ENCODE results near the gene SLC1A3.

The SLC1A3 gene

DNA sequence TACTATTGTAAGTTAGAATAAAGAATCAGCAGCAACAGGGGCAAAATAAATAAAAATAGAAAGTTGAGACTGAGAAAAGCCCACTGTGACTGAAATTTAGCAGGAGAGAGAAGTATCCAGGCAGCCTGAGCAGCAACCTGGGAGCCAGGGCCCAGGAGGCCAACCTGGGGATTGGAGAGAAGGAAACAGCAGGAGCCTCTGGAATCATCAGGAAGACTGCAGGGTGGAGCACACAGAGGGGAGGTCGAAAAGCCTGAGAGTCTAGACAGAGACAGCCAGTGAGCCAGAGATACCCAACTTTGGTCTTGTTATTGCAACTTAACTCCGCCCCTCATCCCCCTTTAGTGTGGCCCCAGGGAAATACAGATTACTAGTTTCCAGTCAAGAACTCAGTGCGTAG lies 98.6 kb downstream of the SLC1A3 start:
- no peaks in the 10 kb centered on the region for H3K4me1 ChIP-seq (ENCODE audit: control insufficient read depth, insufficient read depth, low read length)
- H3K36me3 ChIP-seq (ENCODE audit: control insufficient read depth, insufficient read depth, low read length): no peaks in the 10 kb centered on the region
- H3K27me3 ChIP-seq (ENCODE audit: control insufficient read depth, insufficient read depth, low read length): no peaks in the 10 kb centered on the region
- H3K27ac ChIP-seq (ENCODE audit: low read depth, low read length): no peak overlapping the region
- no peak overlapping the region for H3K4me3 ChIP-seq (ENCODE audit: low read length)
- no peak overlapping the region for H3K9ac ChIP-seq (ENCODE audit: low read length)

- no peak overlapping the region for H3K4me3 ChIP-seq (ENCODE audit: low read length)
- no peak overlapping the region for H3K27ac ChIP-seq (ENCODE audit: low read depth, low read length)
- H3K4me1 ChIP-seq (ENCODE audit: control insufficient read depth, insufficient read depth, low read length): no peaks in the 10 kb centered on the region
- no peak overlapping the region for H3K9ac ChIP-seq (ENCODE audit: low read length)
- H3K27me3 ChIP-seq (ENCODE audit: control insufficient read depth, insufficient read depth, low read length): no peaks in the 10 kb centered on the region
- no peaks in the 10 kb centered on the region for H3K36me3 ChIP-seq (ENCODE audit: control insufficient read depth, insufficient read depth, low read length)
These were observed 100.3 kb downstream of the SLC1A3 start for GRCh38 chr5:36706662-36707061.

GRCh38 chr5:36708996-36709395 lies 102.6 kb downstream of the SLC1A3 start:
- H3K36me3 ChIP-seq (ENCODE audit: control insufficient read depth, insufficient read depth, low read length): no peaks in the 10 kb centered on the region
- no peak overlapping the region for H3K4me3 ChIP-seq (ENCODE audit: low read length)
- no peak overlapping the region for H3K9ac ChIP-seq (ENCODE audit: low read length)
- H3K27ac ChIP-seq (ENCODE audit: low read depth, low read length): no peak overlapping the region
- H3K4me1 ChIP-seq (ENCODE audit: control insufficient read depth, insufficient read depth, low read length): no peaks in the 10 kb centered on the region
- H3K27me3 ChIP-seq (ENCODE audit: control insufficient read depth, insufficient read depth, low read length): no peaks in the 10 kb centered on the region

DNA sequence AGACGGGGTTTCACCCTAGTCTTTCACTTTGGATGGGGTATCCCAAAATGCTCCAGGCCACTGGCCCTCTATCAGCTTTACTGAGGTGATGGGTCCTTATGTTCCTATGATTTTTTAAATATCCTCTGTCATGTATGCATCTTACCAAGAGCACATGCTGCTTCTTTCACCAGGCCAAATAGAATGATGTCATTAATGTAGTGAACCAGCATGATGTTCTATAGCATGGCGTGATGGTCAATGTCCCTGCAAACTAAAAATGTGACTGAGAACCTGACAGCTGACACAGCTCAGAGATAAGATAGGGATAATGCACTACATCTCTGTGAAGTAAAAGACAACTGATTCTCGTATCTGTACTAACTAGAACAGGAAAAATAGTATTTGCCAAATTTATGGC lies 103.6 kb downstream of the SLC1A3 start:
- Histone ChIP-seq H3K36me3 (ENCODE audit: control insufficient read depth, insufficient read depth, low read length) (no peaks in the 10 kb centered on the region), H3K27ac (ENCODE audit: low read depth, low read length) (no peak overlapping the region), H3K4me3 (ENCODE audit: low read length) (no peak overlapping the region), H3K9ac (ENCODE audit: low read length) (no peak overlapping the region), H3K27me3 (ENCODE audit: control insufficient read depth, insufficient read depth, low read length) (no peaks in the 10 kb centered on the region), H3K4me1 (ENCODE audit: control insufficient read depth, insufficient read depth, low read length) (no peaks in the 10 kb centered on the region)

DNA sequence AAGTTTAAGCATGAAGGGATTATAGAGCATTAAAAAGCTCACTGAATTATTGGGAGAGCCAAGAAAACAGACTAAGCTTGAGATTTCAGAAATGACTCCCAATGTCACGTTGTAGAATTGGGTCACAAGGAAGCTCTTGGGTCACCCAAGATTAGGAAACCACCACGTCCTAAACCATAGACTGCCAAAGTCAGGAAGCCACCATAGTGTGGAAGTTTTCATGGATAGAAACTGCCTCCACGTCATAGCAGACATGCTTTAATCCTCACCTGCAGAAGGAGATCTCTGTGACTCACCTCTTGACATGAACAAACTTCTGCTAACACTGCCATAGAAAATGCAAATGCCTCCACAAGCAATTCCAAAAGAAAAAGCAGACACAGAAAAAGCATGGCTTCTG lies 106.3 kb downstream of the SLC1A3 start:
- no peak overlapping the region for H3K27ac ChIP-seq (ENCODE audit: low read depth, low read length)
- no peaks in the 10 kb centered on the region for H3K4me1 ChIP-seq (ENCODE audit: control insufficient read depth, insufficient read depth, low read length)
- no peak overlapping the region for H3K9ac ChIP-seq (ENCODE audit: low read length)
- H3K27me3 ChIP-seq (ENCODE audit: control insufficient read depth, insufficient read depth, low read length): no peaks in the 10 kb centered on the region
- H3K36me3 ChIP-seq (ENCODE audit: control insufficient read depth, insufficient read depth, low read length): no peaks in the 10 kb centered on the region
- no peak overlapping the region for H3K4me3 ChIP-seq (ENCODE audit: low read length)

GRCh38 chr5:36713541-36713940 lies 107.1 kb downstream of the SLC1A3 start:
- H3K27me3 ChIP-seq (ENCODE audit: control insufficient read depth, insufficient read depth, low read length): no peaks in the 10 kb centered on the region
- no peak overlapping the region for H3K9ac ChIP-seq (ENCODE audit: low read length)
- H3K4me3 ChIP-seq (ENCODE audit: low read length): no peak overlapping the region
- H3K27ac ChIP-seq (ENCODE audit: low read depth, low read length): no peak overlapping the region
- no peaks in the 10 kb centered on the region for H3K4me1 ChIP-seq (ENCODE audit: control insufficient read depth, insufficient read depth, low read length)
- H3K36me3 ChIP-seq (ENCODE audit: control insufficient read depth, insufficient read depth, low read length): no peaks in the 10 kb centered on the region

DNA sequence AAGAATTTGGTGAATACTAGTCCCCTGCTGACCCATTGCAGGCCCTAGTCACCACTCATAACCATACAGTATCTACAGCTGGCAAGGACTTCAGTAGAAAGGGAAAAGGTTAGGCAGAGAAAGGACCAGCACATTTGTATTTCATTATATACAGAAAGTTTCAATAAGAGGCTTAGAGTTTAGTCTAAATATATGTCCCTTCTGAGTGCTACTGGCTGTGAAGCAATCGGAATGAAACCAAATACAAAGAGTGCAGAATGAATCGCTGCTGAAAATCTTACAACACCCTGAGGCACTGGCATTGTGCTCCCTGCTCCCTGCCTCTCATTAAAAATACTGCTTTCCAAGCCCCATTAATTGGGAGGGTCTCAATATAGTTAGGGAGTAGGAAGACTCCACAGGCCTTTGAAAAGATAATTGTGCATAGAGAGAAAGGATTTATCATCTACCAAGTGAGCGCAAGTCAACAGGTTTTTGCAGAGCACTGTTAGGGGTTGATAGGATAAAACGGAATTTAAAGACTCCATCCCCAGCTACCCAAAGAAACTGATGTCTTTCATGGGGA lies 110.8 kb downstream of the SLC1A3 start:
- Histone ChIP-seq H3K27me3 (ENCODE audit: control insufficient read depth, insufficient read depth, low read length) (no peaks in the 10 kb centered on the region), H3K27ac (ENCODE audit: low read depth, low read length) (no peak overlapping the region), H3K4me1 (ENCODE audit: control insufficient read depth, insufficient read depth, low read length) (no peaks in the 10 kb centered on the region), H3K9ac (ENCODE audit: low read length) (no peak overlapping the region), H3K36me3 (ENCODE audit: control insufficient read depth, insufficient read depth, low read length) (no peaks in the 10 kb centered on the region), H3K4me3 (ENCODE audit: low read length) (no peak overlapping the region)

- Histone ChIP-seq H3K27me3 (ENCODE audit: control insufficient read depth, insufficient read depth, low read length) (no peaks in the 10 kb centered on the region), H3K36me3 (ENCODE audit: control insufficient read depth, insufficient read depth, low read length) (no peaks in the 10 kb centered on the region), H3K9ac (ENCODE audit: low read length) (no peak overlapping the region), H3K4me3 (ENCODE audit: low read length) (no peak overlapping the region), H3K4me1 (ENCODE audit: control insufficient read depth, insufficient read depth, low read length) (no peaks in the 10 kb centered on the region), H3K27ac (ENCODE audit: low read depth, low read length) (no peak overlapping the region)
These were observed 112.9 kb downstream of the SLC1A3 start for GRCh38 chr5:36719282-36719681.

- no peak overlapping the region for H3K27ac ChIP-seq (ENCODE audit: low read depth, low read length)
- H3K4me3 ChIP-seq (ENCODE audit: low read length): no peak overlapping the region
- no peaks in the 10 kb centered on the region for H3K36me3 ChIP-seq (ENCODE audit: control insufficient read depth, insufficient read depth, low read length)
- H3K4me1 ChIP-seq (ENCODE audit: control insufficient read depth, insufficient read depth, low read length): no peaks in the 10 kb centered on the region
- H3K9ac ChIP-seq (ENCODE audit: low read length): no peak overlapping the region
- H3K27me3 ChIP-seq (ENCODE audit: control insufficient read depth, insufficient read depth, low read length): no peaks in the 10 kb centered on the region
These were observed 114.3 kb downstream of the SLC1A3 start for GRCh38 chr5:36720688-36721087.

DNA sequence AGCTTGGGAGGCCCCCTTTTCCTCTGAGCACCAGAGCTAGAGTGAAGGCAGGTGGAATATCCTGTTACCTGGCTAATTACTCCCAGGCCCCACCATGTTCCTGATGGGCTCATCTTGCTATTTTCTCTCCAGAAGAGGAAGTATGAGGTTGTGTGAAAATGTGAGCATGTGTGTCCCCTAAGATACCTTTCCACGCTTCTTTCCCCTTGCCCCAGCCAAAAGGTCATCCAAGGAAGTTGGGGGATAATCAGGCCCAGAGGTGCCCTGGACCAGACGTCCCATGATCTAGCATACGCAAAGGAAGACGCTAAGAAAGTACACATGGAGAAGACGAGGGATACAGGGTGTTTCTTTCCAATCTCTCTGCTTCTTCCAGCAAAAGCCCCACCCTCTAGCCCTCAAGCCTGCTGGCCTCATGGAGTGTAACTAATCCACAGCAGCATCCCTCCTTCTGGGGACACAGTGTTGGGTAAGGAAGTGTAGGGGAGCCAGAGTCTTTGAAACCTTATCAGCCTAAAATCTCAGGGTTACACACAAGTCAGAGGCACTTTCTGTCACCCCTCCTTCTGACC lies 115.3 kb downstream of the SLC1A3 start:
- H3K4me1 ChIP-seq (ENCODE audit: control insufficient read depth, insufficient read depth, low read length): no peaks in the 10 kb centered on the region
- no peak overlapping the region for H3K4me3 ChIP-seq (ENCODE audit: low read length)
- no peak overlapping the region for H3K9ac ChIP-seq (ENCODE audit: low read length)
- no peak overlapping the region for H3K27ac ChIP-seq (ENCODE audit: low read depth, low read length)
- H3K36me3 ChIP-seq (ENCODE audit: control insufficient read depth, insufficient read depth, low read length): no peaks in the 10 kb centered on the region
- H3K27me3 ChIP-seq (ENCODE audit: control insufficient read depth, insufficient read depth, low read length): no peaks in the 10 kb centered on the region

GRCh38 chr5:36722900-36723299 lies 116.5 kb downstream of the SLC1A3 start:
- H3K36me3 ChIP-seq (ENCODE audit: control insufficient read depth, insufficient read depth, low read length): no peaks in the 10 kb centered on the region
- no peaks in the 10 kb centered on the region for H3K4me1 ChIP-seq (ENCODE audit: control insufficient read depth, insufficient read depth, low read length)
- no peak overlapping the region for H3K4me3 ChIP-seq (ENCODE audit: low read length)
- no peaks in the 10 kb centered on the region for H3K27me3 ChIP-seq (ENCODE audit: control insufficient read depth, insufficient read depth, low read length)
- H3K27ac ChIP-seq (ENCODE audit: low read depth, low read length): no peak overlapping the region
- H3K9ac ChIP-seq (ENCODE audit: low read length): no peak overlapping the region

DNA sequence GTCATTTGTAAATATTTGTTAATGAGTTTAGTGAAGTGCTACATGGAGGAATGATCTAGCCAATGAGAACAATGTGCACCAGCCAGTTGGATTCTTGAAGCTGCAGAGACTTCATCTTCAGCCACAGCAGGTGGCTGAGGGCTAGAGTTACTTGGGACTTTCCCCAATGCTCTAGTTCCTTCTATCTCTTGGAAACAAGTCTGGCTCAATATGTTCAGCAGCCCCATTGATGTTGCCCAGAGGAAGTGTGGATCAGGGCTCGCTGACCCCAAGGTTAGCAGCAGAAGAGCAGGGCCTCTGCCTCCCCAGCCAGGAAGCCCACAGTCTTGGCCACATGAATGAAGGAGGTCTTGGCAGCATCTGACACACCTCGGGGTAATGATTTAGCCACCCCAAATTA lies 117.5 kb downstream of the SLC1A3 start:
- Histone ChIP-seq H3K36me3 (ENCODE audit: control insufficient read depth, insufficient read depth, low read length) (no peaks in the 10 kb centered on the region), H3K27ac (ENCODE audit: low read depth, low read length) (no peak overlapping the region), H3K27me3 (ENCODE audit: control insufficient read depth, insufficient read depth, low read length) (no peaks in the 10 kb centered on the region), H3K9ac (ENCODE audit: low read length) (no peak overlapping the region), H3K4me1 (ENCODE audit: control insufficient read depth, insufficient read depth, low read length) (no peaks in the 10 kb centered on the region), H3K4me3 (ENCODE audit: low read length) (no peak overlapping the region)

DNA sequence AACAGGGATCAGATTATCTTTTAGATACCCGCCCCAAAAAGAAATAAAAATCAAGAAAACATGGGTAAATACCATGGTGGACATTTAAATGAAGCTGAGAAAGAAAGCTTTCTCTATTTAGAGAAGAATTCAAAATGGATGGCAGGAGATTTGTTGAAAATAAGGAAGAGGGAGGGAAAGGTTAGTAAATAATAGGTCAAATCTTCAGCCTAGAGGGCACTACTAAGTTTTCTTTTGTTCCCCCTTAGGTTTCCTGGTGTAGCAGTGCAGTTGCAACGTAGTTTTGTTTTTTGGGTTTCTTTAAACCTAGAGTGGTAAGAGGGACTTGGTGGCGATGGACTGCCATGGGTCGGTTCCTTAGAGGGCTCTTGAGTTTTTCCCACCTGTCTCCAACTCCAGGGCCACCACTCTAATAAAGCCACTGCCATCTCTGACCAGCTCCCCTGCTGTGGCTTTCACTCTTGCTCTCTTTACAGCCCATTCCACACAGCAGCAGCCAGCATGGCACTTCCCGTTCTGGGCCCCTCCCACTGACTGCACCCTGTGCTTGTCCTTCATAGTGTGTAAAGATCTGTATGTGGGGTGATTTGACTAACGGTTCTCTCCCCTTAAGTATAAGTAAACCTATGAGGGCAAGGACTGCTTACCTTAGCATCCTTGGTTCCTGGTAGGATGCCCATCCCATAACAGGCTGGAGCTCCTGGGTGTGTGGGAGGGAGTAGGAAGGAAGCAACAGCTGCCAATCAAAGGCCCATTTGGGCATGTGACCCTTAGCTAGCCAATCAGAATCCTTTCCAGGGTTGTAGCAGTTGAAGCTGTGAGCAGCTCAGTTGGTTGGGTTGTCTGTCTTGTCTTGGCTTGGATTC lies 118.3 kb downstream of the SLC1A3 start:
- H3K27ac ChIP-seq (ENCODE audit: low read depth, low read length): no peak overlapping the region
- no peaks in the 10 kb centered on the region for H3K36me3 ChIP-seq (ENCODE audit: control insufficient read depth, insufficient read depth, low read length)
- no peak overlapping the region for H3K4me3 ChIP-seq (ENCODE audit: low read length)

More for the DNA sequence above, 118.3 kb downstream of the SLC1A3 start:
- Histone ChIP-seq H3K4me1 (ENCODE audit: control insufficient read depth, insufficient read depth, low read length) (peaks cover 2% of the 10 kb centered on the region), H3K27me3 (ENCODE audit: control insufficient read depth, insufficient read depth, low read length) (no peaks in the 10 kb centered on the region), H3K9ac (ENCODE audit: low read length) (no peak overlapping the region)
